ENCODE results near the gene HIVEP3. TPM values are rescaled to one million over a fixed set of nuclear protein-coding genes. Genes with fewer than 3 reads are reported as not detected.

The HIVEP3 gene
- total and polyA plus RNA-seq, 7 donors: 0.70 to 3.4 (median 2.1) TPM

DNA sequence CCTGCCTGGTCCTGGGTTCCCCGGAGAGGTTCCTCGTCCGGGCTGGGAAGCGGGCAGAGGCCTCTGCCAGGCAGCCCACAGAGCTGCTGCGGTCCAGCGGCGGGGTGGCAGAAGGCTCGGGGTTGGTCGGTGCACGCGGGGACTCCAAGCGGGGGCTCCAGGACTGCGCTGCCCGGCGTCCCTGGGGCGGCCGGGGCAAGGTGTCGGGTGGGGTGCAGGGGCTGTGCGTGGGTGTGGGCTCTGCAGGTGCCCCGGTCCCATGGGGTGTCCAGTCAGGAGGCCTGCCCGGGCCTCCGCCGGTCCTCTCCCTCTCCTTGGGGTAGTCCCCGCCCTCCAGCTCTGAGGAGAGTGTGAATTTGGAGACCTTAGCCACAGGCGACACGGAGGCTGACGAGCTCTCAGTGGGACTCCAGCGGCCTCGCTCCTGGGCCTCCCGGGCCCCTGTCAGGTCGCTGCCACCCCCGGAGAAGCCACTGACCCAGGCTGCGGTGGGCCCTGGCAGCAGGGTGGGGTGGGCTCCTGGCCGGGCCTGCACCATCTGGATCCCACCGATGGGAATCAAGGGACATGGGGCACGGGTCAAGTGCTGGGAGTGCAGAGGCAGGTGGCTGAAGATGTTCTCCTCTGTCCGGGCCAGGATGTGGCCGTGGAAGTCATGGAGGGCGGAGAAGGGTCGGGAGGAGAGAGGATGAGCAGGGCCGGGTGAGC, 408.0 kb downstream of the HIVEP3 start:
- no peak for DNase-seq
- 95 to 96% (median 96%) methylated on average over 36 to 41 of the region's 41 CpGs for WGBS, 3 donors
- Histone ChIP-seq H3K27me3 (ENCODE audit: insufficient read depth in 3 of 3, low read length in 2 of 3) (no peaks in the 10 kb centered on the region), H3K4me3 (no peak overlapping the region), H3K4me1 (peaks cover 6% of the 10 kb centered on the region), H3K36me3 (ENCODE audit: insufficient read depth in 1 of 2, low read depth in 1 of 2) (no peaks in the 10 kb centered on the region), H3K27ac (no peak overlapping the region), H3K9me3 (no peaks in the 10 kb centered on the region)
- intact Hi-C loops (cut with DNase I): no loop called here
- TF ChIP-seq, protein P1, sequence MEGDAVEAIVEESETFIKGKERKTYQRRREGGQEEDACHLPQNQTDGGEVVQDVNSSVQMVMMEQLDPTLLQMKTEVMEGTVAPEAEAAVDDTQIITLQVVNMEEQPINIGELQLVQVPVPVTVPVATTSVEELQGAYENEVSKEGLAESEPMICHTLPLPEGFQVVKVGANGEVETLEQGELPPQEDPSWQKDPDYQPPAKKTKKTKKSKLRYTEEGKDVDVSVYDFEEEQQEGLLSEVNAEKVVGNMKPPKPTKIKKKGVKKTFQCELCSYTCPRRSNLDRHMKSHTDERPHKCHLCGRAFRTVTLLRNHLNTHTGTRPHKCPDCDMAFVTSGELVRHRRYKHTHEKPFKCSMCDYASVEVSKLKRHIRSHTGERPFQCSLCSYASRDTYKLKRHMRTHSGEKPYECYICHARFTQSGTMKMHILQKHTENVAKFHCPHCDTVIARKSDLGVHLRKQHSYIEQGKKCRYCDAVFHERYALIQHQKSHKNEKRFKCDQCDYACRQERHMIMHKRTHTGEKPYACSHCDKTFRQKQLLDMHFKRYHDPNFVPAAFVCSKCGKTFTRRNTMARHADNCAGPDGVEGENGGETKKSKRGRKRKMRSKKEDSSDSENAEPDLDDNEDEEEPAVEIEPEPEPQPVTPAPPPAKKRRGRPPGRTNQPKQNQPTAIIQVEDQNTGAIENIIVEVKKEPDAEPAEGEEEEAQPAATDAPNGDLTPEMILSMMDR (IDR thresholded peaks at IDR 0.05): no peak
- no peak for ATAC-seq

DNA sequence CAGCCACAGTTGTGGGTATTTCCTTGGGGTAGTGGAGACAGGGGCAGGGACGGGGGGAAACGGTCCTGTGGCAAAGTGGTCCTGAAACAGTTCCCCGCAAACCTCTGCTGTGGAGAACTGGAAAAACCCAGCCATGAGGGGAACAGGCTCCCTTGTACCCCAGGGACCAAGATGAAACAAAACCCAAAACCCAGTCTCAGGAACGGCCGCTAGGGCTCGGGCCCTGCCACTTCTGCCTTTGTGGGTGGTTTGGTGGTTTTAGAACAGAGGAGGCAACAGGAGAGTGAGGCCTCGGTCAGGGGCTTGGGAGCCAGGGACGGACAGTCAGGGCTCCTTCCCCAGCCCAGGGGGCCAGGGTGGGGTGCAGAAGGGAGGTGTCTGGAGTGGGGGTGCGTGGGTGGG, 409.5 kb downstream of the HIVEP3 start:
- ATAC-seq (no peak), DNase-seq (no peak)
- Histone ChIP-seq H3K36me3 (ENCODE audit: insufficient read depth in 1 of 2, low read depth in 1 of 2) (no peaks in the 10 kb centered on the region), H3K4me1 (peaks cover 3% of the 10 kb centered on the region), H3K4me3 (no peak overlapping the region), H3K9me3 (no peaks in the 10 kb centered on the region), H3K27ac (no peak overlapping the region), H3K27me3 (ENCODE audit: insufficient read depth in 3 of 3, low read length in 2 of 3) (no peaks in the 10 kb centered on the region)
- 84 to 88% (median 85%) methylated on average over 9 of the region's 9 CpGs for WGBS, 3 donors
- TF ChIP-seq, protein P1 (IDR thresholded peaks at IDR 0.05): no peak
- intact Hi-C loops (cut with DNase I): no loop called here

DNA sequence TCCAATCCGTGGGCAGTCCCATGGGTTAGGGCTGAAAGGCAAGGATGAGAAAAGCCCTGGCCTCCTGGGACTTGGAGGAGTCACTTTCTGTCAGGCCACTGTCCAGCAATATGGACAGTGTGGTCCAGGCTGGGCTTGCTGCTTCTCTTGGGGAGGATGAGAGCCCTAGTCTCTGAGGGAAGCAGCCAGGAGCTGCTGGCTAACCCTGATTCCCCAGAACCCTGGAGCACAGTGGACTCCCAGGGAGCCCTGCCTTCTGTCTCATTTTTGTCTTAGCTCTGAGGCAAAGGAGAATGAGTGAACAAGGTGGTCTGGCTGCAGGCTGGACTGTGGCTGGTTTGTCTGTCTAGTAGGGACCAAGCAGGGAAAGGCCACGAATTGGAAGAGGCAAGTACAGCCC, 410.4 kb downstream of the HIVEP3 start:
- no peak overlapping the region for H3K27ac ChIP-seq
- WGBS, 3 donors: 82 to 96% (median 91%) methylated on average over 2 of the region's 2 CpGs
- no peaks in the 10 kb centered on the region for H3K9me3 ChIP-seq
- DNase-seq: no peak
- H3K27me3 ChIP-seq (ENCODE audit: insufficient read depth in 3 of 3, low read length in 2 of 3): no peaks in the 10 kb centered on the region
- ATAC-seq: no peak
- H3K36me3 ChIP-seq (ENCODE audit: insufficient read depth in 1 of 2, low read depth in 1 of 2): no peaks in the 10 kb centered on the region
- intact Hi-C loops (cut with DNase I): no loop called here
- H3K4me3 ChIP-seq: no peak overlapping the region
- TF ChIP-seq, protein P1 (IDR thresholded peaks at IDR 0.05): no peak
- H3K4me1 ChIP-seq: peaks cover 10% of the 10 kb centered on the region

DNA sequence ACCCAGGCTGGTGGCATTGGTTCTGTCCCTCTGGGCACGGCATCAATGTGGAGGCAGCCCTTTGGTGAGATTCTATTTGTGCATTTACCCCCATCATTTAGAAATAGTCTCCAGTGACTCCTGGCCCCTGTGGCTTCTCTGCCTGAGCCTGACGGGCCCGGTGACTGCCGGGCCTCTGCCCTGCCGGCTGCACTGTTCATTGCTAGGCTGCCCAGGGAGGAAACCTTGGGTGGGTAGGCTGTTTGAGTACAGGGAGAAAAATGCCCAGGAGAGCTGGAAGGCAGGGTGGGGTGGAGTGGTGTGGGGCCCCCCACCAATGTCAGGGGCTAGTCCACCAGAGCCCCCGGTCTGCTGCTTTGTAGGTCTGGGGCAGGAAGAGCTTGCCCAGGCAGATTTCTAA, 410.9 kb downstream of the HIVEP3 start:
- TF ChIP-seq, protein P1 (IDR thresholded peaks at IDR 0.05): no peak
- no peaks in the 10 kb centered on the region for H3K9me3 ChIP-seq

More for the DNA sequence above, 410.9 kb downstream of the HIVEP3 start:
- intact Hi-C loops (cut with DNase I): no loop called here
- Histone ChIP-seq H3K27me3 (ENCODE audit: insufficient read depth in 3 of 3, low read length in 2 of 3) (no peaks in the 10 kb centered on the region), H3K4me1 (peaks cover 12% of the 10 kb centered on the region), H3K36me3 (ENCODE audit: insufficient read depth in 1 of 2, low read depth in 1 of 2) (no peaks in the 10 kb centered on the region), H3K27ac (no peak overlapping the region), H3K4me3 (no peak overlapping the region)
- ATAC-seq (no peak), DNase-seq (no peak)
- WGBS, 3 donors: 88 to 96% (median 89%) methylated on average over 6 of the region's 6 CpGs
